T1000 (cell line): ENCODE measurements around the gene DMRTB1.
A peak's percentile ranks its signal among the peaks of the same experiment; 100 is the strongest.

Source experiments
- DNase-seq: peaks from one replicate; lab custom pipeline; 2025; ENCODE audit warnings: mixed read lengths; lab: John Stamatoyannopoulos, UW

DMRTB1 gene

DNA sequence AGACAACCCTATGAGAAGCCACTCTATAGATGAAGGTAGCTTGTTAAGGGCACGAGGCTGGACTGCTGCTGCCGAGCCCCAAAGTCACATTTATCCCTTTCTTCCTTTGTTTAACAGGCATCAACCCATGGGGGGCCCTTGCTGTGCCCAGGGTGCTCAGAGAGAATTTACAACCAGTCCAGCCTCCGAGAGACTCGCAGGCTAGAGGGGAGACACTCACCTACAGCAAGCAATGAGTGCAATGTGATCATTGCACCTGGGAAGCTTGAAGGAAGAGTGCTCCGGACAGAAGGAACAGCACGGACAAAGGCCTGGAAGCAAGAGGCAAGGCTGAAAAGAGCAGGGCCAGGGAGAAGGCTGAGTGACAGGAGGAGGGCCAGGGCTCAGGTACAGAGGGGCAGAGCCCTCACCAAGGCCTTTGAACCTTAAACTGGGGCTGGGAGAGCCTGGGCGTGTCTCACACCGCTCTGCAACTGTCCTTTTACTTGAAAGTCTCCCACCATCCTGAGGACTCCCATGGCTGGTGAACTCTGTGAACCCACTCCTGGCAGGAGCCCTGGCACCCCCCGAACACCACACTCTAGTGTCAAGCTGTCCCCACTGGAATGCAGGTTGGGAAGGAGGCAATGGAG, 27.3 kb downstream of the DMRTB1 start:
- DNase-seq: no peak

DNA sequence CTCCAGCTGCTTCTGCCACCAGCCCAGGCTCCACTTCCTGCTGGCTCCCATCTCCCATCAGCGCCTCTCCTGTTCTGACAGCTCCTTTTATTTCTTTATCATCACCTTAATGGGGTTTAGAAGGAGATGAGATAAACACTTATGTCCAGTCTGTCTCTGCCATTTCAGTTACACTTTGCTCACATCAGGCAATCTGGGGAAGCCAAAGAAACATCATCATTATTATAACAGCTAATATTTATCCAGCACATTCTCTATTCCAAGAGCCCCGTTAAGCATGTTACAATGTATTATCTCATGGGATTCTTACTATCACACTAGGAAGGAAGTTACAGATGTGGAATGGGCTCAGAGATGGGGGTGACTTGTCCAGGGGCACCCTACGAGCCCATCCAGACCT, 31.2 kb downstream of the DMRTB1 start:
- DNase-seq: no peak

DNA sequence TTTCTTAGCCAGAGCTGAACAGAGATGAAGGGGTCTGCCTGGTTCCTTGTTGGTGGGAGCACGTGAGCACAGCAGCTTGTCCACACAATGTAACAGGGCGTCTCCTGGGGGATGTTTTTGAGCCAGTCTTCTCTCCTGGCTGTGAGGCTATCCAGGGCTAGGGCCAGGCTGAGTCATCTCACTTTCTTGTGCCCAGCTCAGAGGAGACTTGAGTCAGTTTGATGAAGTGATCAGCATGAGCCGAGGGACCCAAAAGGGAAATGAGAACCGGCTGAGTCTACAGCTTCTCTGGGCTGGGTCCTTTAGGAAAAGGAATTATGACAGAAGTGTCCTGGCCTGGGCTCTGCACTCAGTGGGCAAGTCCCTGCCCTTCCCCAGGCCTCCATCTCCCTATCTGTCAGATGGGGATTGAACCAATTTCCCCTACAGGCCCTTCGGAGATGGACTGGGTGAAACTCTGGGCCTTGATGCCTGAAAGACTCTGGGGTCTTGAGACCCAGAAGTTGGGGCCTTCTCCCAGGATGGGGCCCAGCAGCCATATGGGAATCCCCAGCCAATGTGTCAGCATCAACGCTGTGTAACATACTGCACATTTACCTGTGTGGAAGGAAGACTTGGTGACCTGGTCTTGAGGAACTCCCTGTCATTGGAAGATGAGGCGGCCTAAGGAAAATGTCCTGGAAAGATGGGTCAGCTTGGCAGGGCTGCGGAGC, 36.6 kb downstream of the DMRTB1 start:
- DNase-seq: no peak

DNA sequence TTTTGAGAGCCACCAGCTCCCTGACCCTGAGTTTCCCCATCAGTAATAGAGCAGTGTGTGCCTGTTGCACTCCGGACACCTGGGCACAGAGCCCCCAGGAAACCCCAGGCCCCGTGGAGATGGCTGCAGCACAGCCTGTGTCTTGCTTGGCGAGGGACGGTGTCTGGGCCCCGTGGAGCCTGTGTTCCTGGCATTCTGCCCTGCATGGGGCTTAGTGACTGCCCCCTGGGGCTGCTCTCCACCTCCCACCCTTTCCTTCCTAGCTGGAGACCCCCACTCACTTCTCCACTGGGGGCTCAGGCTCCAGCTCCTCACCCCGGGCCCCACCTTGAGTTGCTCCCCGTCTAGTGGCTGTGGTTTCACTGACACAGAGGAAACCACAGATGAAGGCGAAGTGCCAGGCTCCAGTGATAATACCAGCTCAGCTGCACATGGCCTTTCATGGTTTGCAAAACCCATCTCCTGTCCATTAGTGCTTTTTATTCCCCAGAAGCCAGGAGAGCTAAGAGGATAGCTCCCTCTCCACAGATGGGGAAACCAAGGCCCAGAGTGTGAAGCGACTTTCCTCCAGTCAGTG, 39.4 kb downstream of the DMRTB1 start:
- no peak for DNase-seq

DNA sequence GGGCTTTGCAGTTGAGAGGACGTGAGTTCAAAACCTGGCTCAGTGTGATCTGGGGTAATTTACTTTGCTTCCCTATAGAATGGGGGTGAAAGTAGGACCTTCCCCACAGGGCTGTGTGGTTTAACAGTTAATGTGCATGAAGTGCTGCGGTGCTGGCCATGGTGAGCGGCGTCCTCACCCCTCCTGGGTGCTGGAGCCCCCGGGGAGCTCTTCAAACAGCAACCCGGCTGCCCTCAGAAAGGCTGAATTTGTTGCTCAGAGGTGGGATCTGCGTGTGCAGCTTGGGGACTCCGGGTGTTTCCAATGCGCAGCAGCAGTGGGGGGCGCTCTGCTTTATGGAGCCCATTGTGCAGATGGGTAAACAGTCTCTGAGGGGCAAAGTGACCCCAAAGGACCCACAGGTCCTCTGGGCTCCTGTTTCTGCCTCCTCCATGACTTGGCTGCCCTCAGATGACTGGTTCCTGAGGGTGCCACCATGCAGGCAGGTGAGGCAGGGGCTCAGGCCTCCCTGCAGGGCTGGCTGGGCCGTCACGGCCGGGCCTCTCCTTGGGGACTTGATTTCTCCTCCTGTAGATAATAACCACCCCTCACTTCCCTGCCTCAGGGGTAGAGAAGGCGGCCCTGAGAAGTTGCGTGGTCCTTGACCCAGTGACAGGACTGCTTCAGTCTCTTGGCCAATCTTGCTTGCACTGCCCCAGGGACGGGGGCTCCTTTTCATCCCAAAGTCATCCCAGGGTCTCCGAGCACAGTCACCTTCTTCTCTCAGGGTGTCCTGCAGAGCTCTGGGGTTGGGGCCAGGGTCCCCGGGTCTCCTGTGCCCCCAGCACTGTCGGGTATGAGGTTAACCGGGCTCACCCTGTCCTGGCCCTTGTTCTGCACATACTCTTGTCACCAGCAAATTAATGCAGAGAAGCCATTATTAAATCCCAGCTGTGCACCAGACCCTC, 40.3 kb downstream of the DMRTB1 start:
- no peak for DNase-seq

DNA sequence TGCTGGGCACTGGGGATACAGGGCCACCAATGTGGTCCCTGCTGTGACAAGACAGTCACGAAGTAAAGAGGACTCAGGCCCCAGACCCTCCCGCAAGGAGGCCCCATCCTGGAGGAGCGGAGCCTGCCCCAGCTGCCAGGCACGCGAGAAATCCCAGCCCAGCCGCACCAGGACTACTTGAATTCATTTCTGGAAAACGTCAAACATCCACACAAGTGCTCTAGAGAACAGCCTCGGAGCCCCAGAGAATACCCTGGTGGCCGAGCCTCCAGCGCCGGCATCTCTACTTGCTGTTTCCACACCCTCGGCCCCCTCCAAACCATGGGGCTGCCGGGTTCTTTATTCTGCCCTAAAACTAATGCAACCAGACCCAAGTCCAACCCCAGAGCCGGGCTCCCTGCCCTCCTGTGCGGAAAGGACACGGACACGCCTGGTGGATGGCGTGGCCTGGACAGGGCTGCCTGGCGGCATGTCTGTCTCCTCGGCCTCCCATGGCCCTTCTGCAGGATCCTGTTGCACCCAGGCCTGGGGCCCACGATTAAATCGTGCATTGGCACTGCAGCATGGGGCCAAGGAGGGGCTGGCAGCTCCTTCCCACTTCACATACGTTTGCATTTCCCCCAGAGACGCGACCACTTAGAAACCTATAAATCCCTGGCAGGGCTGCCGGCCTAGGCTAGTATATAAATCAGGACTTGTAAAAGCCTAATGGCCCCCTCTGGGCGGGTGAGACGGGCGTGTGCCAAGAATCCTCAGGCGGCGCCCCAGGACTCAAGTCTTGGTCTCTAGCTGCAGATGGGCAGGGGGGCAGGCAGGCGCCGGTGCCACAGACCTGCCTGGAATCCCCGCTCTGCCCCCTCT, 41.2 kb downstream of the DMRTB1 start:
- no peak for DNase-seq

DNA sequence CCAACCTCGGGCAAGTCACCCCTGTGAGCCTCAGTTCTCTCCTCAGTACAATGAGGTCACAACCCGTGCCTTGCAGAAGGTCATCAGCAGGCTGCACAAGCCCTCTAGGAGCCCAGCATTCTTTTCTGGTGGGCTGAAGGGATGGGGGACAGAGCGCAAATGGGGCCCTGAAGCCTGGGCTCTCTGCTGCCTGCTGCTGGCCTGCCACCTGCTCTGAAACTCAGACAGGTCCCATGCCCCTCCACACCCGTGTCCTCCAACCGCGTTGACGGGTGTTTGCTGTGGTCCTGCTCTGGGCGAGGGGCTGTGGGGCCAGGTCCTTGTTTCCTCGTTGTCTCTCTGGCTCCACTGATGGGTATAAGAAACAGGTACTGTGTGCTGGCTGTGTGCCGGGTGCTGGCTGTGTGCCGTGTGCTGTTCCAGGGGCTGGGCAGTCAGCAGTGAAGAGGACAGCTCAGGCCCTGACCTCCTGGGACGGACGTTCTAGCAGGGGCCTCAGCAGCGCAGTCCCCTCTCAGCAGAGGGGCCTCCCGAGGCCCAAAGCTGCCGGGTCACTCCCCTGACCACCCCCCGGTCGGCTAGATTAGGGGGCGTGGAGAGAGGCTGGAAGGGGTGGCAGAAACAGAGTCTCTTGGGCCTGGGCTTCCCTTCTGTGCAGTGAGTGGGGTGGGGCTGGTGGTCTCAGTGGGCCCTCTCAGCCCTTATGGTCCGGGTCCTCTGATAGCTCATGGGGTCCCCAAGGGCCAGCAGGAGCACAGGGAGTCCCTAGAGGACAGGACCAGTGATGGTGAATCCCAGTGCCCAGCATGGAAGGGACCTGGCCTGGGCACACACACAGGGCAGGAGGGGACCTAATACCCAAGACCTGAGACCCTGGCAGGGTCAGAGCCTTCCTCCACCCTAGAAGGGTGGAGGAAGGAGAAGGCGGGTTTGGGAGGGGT, 42.1 kb downstream of the DMRTB1 start:
- DNase-seq: no peak

DNA sequence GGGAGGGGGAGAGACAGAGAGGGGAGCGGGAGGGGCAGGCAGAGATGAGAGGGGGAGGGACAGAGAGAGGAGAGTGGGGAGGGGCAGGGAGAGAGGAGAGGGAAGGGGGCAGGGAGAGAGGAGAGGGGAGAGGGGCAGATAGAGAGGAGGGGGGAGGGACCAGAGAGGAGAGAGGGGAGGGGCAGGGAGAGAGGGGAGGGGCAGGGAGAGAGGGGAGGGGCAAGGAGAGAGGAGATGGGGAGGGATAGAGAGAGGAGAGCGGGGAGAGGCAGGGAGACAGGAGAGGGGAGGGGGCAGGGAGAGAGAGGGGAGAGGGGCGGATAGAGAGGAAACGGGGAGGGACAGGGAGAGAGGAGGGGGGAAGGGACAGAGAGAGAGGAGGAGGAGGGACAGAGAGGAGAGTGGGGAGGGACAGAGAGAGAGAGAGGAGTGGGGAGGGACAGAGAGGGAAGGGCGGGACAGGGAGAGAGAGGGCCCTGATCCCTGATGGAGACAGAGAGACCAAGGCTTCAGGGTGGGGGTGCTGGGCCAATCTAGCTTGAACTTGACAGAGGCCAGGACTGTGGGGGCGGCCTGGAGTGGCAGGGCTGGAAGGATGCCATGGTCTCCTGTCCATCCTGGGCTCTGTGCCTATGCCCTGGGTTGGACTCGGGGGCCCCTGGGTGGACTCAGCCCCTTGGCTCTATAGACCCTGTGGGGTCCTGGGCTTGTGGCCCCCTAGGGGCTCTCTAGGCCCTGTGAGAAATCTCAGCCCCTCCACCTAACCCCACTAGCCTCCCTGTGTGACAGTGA, 43.6 kb downstream of the DMRTB1 start:
- DNase-seq: no peak

DNA sequence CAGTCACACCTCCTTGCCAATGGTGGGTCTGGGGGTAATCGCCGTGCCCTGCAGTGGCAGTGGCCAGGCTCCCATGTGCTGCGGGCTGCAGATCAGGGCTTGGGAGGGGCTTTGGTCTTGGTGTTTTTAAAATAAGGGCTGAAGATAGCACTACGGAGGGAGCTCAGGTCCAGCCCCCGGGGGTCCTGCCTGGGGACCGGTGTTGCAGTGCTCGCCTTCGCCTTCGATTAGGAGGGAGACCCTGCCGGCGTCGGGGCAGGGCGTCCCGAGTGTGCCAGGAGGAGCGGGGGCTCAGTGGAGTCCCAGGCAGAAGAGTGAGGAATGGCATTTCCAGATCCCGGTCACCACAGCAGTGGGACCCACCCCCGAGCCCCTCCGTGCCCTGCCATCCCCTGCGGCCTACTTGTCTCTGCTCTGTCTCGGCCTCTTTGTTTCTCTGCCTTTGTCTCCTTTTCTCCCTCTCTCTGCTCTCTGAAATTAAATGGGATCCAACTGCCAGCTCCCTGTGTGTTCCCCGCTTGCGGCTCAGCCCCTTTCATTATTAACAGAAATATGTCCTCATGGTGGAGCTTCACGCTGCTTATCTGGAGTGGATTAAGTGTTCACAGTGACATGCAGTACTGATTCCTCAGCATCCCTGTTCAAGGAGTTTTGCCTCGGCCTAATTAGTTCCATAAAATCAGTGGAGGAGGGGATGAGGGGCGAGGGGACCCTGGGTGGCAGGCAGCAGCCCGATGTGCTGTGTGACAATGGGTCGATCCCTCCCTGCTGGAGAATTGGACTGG, 44.4 kb downstream of the DMRTB1 start:
- no peak for DNase-seq

DNA sequence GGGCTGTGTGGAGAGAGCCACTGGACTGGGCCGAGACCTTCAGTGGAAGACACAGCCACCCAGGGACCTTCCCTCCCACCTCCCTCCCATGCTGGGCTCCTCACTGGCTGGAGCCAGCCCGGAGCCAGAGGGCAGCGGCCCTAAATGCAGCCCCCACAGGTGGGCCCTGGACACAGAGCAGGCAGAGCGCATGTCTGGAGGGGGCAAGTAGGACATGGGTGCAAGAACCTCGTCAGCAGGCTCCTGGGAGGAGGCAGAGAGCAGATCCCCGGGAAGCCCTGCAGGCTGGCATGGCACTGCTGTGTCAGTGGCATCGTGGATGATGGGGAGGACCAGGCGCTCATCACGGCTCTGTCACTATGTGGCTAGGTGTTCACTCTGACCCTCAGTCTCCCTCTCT, 45.7 kb downstream of the DMRTB1 start:
- no peak for DNase-seq

DNA sequence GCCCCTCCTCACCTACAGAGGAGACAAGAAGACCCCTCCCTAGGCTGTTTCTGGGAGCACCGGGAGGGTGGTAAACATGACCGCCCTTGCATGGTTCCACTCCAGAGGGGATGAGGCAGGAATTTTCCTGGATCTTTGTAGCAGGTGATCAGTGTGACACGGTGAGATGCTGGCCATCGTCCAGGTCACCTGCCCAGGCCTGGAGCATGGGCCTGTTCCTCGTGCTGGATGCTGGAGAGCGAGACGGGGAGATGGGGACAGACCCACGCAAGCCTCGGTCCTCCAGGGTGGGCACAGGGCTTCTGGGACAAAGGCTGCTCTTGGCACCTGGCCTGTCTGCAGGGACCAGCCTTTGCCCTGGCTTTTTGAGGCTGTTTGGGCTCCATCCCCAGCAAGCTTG, 46.2 kb downstream of the DMRTB1 start:
- DNase-seq: no peak

DNA sequence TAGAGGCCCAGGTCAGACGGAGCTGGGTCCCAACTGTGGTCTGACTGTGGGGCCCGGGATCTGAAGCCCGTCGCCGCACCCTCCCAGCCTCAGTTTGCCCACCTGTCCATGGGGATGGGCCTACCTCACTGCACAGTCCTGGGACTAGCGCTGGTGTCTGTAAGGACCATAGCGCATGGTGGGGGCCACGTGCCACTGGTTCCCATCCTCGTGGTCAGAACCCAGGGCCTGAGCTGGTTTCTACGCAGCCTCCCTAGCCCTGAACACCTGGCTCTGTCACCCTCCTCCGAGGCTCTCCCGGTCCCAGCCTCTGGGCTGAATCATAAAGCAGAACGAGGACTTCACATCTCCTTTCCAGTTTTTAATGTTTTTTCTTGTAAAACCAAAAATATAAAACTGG, 46.7 kb downstream of the DMRTB1 start:
- DNase-seq: no peak

DNA sequence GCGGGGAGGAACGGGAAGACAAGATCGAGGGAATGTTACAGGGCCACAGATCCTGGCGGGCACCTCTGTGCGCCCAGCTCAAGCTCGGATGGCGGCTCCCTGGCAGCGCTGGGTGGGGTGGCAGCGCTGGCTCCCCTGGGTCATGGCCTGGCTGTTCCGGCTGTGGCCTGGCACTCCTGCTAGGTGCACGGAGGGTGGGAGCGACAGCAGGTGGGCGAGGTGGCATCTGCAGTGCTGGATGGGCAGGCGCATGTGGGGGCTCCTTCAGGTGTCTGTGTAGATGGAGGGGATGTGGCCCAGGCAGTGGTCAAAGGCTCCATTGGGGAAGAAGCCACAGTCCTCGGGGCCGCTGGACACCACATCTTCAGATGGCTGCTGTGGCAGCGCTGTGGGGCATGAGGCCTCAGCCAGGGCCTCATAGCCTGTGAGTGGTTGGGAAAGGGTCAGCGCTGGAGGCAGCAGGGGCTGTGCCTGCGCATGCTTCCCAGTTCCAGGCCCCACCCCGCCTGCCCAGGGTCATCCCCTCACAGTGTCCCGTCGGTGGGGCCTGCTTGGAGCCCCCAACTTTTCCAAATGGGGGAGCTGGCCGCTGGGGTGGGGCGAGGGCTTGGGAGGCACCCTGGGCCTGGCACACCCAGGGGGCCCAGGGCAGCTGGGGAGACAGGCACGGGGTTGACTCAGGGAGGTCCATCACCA, 47.3 kb downstream of the DMRTB1 start:
- DNase-seq: no peak

DNA sequence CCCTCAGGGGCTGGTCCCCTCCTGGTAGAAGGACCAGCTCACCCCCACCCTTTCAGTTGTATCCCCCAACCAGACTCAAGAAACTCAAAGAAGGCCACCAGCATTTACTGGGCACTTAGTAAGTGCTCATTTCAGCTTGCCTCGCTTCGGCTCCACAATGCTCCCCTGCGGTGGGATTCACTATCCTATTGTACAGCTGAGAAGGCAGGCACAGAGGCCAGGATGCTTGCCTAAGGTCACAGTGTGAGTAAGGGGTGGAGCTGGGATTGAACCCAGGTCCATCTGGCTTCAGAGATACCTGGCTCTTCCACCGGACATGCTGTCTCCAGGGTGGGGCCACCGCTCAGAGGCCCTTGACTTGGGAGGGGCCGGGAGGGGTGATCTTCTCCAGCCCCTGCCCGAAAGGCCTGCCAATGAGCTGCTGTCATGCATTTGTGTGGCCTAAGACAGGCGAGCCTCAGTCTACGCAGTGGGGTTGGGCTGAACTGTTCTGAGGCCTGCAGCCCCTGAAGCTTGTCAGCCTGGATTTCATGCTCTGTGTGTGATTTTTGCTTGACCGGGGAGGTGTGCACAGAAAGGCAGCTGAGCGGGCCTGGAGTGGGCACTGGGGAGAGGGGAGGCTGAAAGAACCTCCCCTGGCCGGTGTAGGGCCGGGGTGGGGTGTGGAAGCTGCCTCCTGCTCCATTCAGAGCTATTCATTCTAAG, 48.1 kb downstream of the DMRTB1 start:
- DNase-seq: no peak

DNA sequence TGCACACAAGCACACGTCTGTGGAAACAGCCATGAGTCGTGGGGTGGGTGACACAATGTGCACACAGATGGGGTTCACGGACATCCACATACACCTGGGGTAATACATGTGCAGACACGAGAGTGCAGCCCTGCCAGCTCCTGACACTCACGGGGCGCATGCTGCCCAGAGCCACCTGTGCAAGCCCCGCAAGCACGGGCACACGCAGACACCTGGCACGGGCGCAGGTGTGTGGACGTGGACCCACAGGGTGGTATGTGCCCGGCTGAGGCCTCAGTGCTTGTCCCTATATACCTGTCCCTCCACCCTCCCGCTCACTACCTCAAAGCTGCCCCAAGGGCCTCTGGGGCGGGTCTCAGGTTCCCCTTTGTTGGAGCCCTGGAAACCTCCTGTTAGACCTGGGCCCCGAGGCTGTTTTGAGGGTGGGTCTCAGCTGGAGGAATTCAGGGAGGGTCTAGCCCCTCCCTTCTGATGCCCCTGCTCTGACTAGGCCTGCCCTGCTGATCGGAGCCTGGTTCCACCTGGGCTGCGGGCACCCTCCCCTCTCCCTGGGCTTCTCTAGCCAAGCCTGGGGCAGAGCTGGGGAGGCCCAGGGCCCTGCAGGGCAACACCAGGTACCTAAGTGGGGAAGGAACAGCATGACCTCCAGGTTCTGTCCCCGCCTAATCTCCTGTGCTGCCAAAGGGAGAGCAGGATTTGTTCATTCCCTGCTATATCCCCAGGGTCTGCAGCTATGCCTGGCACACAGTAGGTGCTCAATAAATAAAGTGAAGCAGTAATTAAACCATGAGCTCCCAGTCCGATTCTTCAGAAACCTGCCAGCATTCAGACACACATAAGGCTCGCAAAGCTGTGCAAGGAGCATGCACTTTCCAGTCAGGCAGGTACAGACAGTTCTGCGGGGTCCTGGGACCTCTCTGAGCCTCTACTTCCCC, 49.1 kb downstream of the DMRTB1 start:
- no peak for DNase-seq

DNA sequence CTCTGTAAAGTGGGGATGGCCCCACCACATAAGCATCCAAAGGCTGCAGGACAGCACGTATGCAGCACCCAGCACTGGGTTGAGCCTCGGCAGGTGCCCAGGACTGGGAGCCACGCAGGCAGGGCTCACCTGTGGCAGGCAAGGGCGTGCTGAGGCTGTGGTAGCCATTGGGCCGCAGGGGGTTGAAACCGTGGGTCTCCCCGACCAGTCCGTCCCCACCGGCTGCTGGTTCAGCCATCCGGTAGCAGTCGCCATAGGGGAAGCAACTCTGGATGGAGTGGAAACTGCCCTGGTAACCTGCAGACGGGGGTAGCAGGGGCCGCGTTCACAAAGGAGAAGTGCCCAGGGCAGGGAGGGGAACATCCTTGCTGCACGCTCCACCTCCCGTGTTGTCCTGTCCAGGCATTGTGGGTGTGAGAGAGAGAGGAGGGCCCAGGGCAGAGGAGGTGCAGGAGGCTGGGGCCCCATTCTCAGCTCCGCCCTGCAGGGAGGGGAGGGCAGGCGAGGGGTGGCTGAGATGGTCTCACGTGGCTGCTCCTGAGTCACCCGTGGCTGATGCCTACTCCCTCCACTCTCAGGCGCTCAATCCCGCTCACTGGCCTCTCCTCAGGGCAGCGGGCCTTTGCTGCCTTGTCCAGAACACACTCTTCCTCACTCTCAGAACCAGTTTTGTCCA, 49.9 kb downstream of the DMRTB1 start:
- DNase-seq: peak; percentile 15
